Smooth muscle cell (in vitro differentiated cells): ENCODE data around the gene GCHFR. TPM values are rescaled to one million over a fixed set of nuclear protein-coding genes. Genes with fewer than 3 reads are reported as not detected.

Source experiments
- DNase-seq: peaks from one replicate; lab custom pipeline; 2025; ENCODE audit not compliant: unreplicated experiment; lab: John Stamatoyannopoulos, UW
- H2AFZ ChIP-seq: fragments of 200-600 bp; sonication (generic); 2 replicates; pipeline ENCODE4 v1.6.0; 2016; ENCODE audit warnings: antibody characterized with exemption, low read depth, mild to moderate bottlenecking
- H3F3A ChIP-seq: fragments of 200-600 bp; sonication (generic); 2 replicates; pipeline ENCODE4 v1.6.0; 2017; ENCODE audit warnings: antibody characterized with exemption, low read depth
- H3K27ac ChIP-seq: fragments of 200-600 bp; sonication (generic); 2 replicates; pipeline ENCODE4 v1.5.1; 2016; ENCODE audit warnings: low read depth, mild to moderate bottlenecking
- H3K27me3 ChIP-seq: fragments of 200-600 bp; sonication (generic); 2 replicates; pipeline ENCODE4 v1.6.1; 2016; ENCODE audit warnings: low read depth, mild to moderate bottlenecking
- H3K36me3 ChIP-seq: fragments of 200-600 bp; sonication (generic); 2 replicates; pipeline ENCODE4 v1.5.1; 2016; ENCODE audit warnings: low read depth
- H3K4me1 ChIP-seq: fragments of 200-600 bp; sonication (generic); 2 replicates; pipeline ENCODE4 v1.5.1; 2016; ENCODE audit warnings: low read depth
- H3K4me2 ChIP-seq: fragments of 200-600 bp; sonication (generic); 2 replicates; pipeline ENCODE4 v1.6.0; 2016; ENCODE audit warnings: mild to moderate bottlenecking
- H3K4me3 ChIP-seq: fragments of 200-600 bp; sonication (generic); 2 replicates; pipeline ENCODE4 v1.5.1; 2016; ENCODE audit warnings: mild to moderate bottlenecking
- H3K79me2 ChIP-seq: fragments of 200-600 bp; sonication (generic); 2 replicates; pipeline ENCODE4 v1.6.0; 2016; ENCODE audit warnings: low read depth, mild to moderate bottlenecking
- H3K9ac ChIP-seq: fragments of 200-600 bp; sonication (generic); 2 replicates; pipeline ENCODE4 v1.6.0; 2016; ENCODE audit warnings: low read depth
- H3K9me3 ChIP-seq: fragments of 200-600 bp; sonication (generic); replicated peaks from 2 replicates; pipeline ENCODE4 v1.5.1; 2016; ENCODE audit warnings: low read depth
- H4K20me1 ChIP-seq: fragments of 200-600 bp; sonication (generic); 2 replicates; pipeline ENCODE4 v1.6.0; 2016; ENCODE audit warnings: low read depth
- CTCF ChIP-seq: fragments of 200-600 bp; sonication (generic); IDR thresholded peaks from 2 replicates; pipeline ENCODE4 v1.5.1; 2017; ENCODE audit warnings: borderline replicate concordance, mild to moderate bottlenecking, antibody characterized with exemption; ENCODE audit not compliant: insufficient read depth, poor library complexity, severe bottlenecking
- WGBS: methylation state at CpG from one replicate; pipeline ENCODE4 v1.1.7; 2016; ENCODE audit warnings: low lambda C conversion rate; 5-methylcytosine and 5-hydroxymethylcytosine counted together
- polyA plus RNA-seq: library from polyadenylated mRNA; unstranded; fragments of >200 nt; fragmentation: Nextera tagmentation; extraction: Ambion mirVana; gene quantifications from 2 replicates; pipeline ENCODE4 v1.2.1, GENCODE V29; 2016
- total RNA-seq: library from RNA; depleted of rRNA; stranded (reverse); fragments of >200 nt; gene quantifications from 2 replicates; pipeline ENCODE4 v1.2.3, GENCODE V29; 2014

The GCHFR gene
- total and polyA plus RNA-seq, 2 experiments from 2014 or later = 8.9 to 9.1 TPM

DNA sequence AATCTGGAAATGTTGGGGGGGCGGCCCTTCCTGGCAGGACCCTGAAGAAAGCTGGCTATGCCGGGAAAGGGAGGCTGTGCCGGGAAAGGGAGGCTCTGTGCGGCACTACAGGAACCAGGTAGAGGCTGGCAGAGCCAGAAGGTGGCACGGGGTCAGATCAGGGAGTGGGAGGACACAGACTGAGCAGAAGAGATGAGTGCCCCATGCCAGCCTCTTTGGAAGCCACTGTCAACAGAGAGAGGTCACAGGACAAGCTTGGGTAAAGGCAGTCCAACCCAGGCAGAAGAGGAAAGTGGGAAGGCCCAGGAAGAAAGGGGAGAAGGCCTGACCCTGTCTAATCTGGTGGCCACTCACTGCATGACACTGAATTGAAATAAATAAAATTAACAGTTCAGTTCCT is 7.4 kb downstream of the GCHFR start:
- H3K36me3 ChIP-seq = no peaks in the 10 kb centered on the region
- no peaks in the 10 kb centered on the region for H4K20me1 ChIP-seq
- no peaks in the 10 kb centered on the region for H3K9me3 ChIP-seq
- WGBS = 96% methylated on average over 5 of the region's 5 CpGs
- no peaks in the 10 kb centered on the region for H3K4me1 ChIP-seq
- H2AFZ ChIP-seq = no peak overlapping the region
- H3K79me2 ChIP-seq = no peaks in the 10 kb centered on the region
- H3K9ac ChIP-seq = no peak overlapping the region
- H3F3A ChIP-seq = no peaks in the 10 kb centered on the region
- DNase-seq = no peak
- no peaks in the 10 kb centered on the region for H3K27me3 ChIP-seq
- TF ChIP-seq CTCF = no peak
- H3K27ac ChIP-seq = no peak overlapping the region
- H3K4me3 ChIP-seq = no peak overlapping the region
- H3K4me2 ChIP-seq = no peak overlapping the region

DNA sequence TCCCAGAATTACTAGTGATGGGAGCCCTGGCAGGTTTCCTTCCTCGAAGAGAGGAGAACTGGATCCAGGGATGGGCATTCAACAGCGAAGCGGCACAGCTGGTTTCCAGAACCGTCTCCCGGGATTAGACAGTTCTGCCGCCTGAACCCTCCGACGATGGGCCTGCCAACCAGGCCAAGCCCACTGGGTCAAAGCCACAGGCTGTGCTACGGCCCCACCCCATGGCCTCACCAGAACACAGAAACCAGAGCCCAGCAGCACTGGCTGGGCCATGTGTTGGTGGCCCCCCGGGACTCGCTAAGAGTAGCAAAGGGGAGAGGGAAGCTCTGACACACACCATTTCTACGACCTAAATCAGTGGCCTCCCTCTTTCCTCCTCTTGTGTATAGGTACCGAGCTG is 8.1 kb downstream of the GCHFR start:
- WGBS = 97% methylated on average over 13 of the region's 13 CpGs
- no peak overlapping the region for H2AFZ ChIP-seq
- H3K36me3 ChIP-seq = no peaks in the 10 kb centered on the region
- no peaks in the 10 kb centered on the region for H3K4me1 ChIP-seq
- no peak for TF ChIP-seq CTCF
- no peak overlapping the region for H3K4me3 ChIP-seq
- H3K27ac ChIP-seq = no peak overlapping the region
- H3K9me3 ChIP-seq = no peaks in the 10 kb centered on the region
- no peaks in the 10 kb centered on the region for H3F3A ChIP-seq
- no peak for DNase-seq
- H3K27me3 ChIP-seq = no peaks in the 10 kb centered on the region
- H4K20me1 ChIP-seq = no peaks in the 10 kb centered on the region
- H3K4me2 ChIP-seq = no peak overlapping the region
- H3K9ac ChIP-seq = no peak overlapping the region
- H3K79me2 ChIP-seq = no peaks in the 10 kb centered on the region

- H3K9me3 ChIP-seq = no peaks in the 10 kb centered on the region
- peaks cover 3% of the 10 kb centered on the region for H3K36me3 ChIP-seq
- H3F3A ChIP-seq = no peaks in the 10 kb centered on the region
- H2AFZ ChIP-seq = no peak overlapping the region
- 98% methylated on average over 8 of the region's 8 CpGs for WGBS
- no peak for DNase-seq
- no peak for TF ChIP-seq CTCF
- H3K79me2 ChIP-seq = no peaks in the 10 kb centered on the region
- no peaks in the 10 kb centered on the region for H4K20me1 ChIP-seq
- H3K27me3 ChIP-seq = no peaks in the 10 kb centered on the region
- no peak overlapping the region for H3K4me2 ChIP-seq
- no peaks in the 10 kb centered on the region for H3K4me1 ChIP-seq
- H3K27ac ChIP-seq = no peak overlapping the region
- no peak overlapping the region for H3K9ac ChIP-seq
- H3K4me3 ChIP-seq = no peak overlapping the region
Observed at GRCh38 chr15:40773496-40773895, 9.6 kb downstream of the GCHFR start.

DNA sequence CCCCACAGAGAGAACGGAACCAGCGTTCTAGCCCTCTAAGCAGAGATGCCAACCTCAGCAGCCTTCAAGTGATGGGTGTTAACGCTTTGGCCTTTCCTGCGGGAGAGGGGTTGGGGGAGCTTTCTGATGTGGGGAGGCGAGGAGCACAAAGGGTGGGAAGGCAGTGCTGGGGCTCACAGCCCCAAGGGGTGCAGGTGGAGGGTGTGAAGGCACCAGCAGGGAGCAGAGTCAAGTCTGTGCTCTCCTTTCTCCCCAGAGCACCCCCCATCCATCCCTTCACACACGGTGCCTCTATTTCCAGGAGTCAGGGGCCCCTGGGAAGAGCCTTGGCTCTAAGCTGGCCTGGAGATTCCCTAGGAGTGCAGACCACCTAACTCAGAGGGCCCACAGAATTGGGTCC is 10.0 kb downstream of the GCHFR start:
- no peaks in the 10 kb centered on the region for H3F3A ChIP-seq
- 97% methylated on average over 6 of the region's 6 CpGs for WGBS
- H2AFZ ChIP-seq = no peak overlapping the region
- no peak for TF ChIP-seq CTCF
- H3K9ac ChIP-seq = no peak overlapping the region
- no peak overlapping the region for H3K4me2 ChIP-seq
- no peaks in the 10 kb centered on the region for H3K4me1 ChIP-seq
- H3K27ac ChIP-seq = no peak overlapping the region
- H3K9me3 ChIP-seq = no peaks in the 10 kb centered on the region
- no peak overlapping the region for H3K4me3 ChIP-seq
- H3K27me3 ChIP-seq = no peaks in the 10 kb centered on the region
- H3K36me3 ChIP-seq = peaks cover 3% of the 10 kb centered on the region
- H4K20me1 ChIP-seq = no peaks in the 10 kb centered on the region
- H3K79me2 ChIP-seq = no peaks in the 10 kb centered on the region
- no peak for DNase-seq
